Astrocyte (in vitro differentiated cells and primary cell): ENCODE results near the gene NR6A1.

Experiments
- EZH2 ChIP-seq: IDR thresholded peaks from 2 replicates; pipeline ENCODE4 v1.6.1; 2012; ENCODE audit warnings: mild to moderate bottlenecking, low read length, inconsistent platforms; ENCODE audit not compliant: insufficient read depth
- TF ChIP-seq, protein P1 (sequence below): IDR thresholded peaks from 2 replicates; pipeline ENCODE4 v1.5.1; 2011; ENCODE audit warnings: low read depth, mild to moderate bottlenecking, inconsistent platforms, low read length, moderate library complexity; ENCODE audit not compliant: insufficient read depth

DNA sequence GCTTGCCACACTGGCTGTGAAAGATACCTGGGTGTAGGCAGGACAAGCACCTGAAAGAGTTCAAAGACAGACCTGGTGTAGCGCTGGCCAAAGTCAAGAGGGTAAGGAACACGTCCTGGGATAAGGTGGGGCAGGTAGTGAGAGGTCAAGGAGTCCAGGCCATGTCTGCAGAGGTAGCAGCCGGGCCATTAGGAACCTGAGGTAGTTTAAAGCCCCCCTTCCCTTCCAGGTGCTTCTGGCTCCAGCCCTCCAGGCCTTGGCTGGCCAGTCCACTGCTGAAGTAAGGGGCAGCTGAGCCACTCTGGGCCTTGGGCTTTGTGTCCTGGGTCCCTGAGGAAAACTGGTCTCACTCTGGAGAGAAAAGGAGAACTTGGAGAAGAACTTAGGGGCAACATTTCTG, 250.0 kb downstream of the NR6A1 start:
- TF ChIP-seq, protein P1, sequence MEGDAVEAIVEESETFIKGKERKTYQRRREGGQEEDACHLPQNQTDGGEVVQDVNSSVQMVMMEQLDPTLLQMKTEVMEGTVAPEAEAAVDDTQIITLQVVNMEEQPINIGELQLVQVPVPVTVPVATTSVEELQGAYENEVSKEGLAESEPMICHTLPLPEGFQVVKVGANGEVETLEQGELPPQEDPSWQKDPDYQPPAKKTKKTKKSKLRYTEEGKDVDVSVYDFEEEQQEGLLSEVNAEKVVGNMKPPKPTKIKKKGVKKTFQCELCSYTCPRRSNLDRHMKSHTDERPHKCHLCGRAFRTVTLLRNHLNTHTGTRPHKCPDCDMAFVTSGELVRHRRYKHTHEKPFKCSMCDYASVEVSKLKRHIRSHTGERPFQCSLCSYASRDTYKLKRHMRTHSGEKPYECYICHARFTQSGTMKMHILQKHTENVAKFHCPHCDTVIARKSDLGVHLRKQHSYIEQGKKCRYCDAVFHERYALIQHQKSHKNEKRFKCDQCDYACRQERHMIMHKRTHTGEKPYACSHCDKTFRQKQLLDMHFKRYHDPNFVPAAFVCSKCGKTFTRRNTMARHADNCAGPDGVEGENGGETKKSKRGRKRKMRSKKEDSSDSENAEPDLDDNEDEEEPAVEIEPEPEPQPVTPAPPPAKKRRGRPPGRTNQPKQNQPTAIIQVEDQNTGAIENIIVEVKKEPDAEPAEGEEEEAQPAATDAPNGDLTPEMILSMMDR = no peak
- no peak for TF ChIP-seq EZH2
